HepG2 (cell line): Measurements from ENCODE around the gene GMEB2. TPM values are rescaled to one million over a fixed set of nuclear protein-coding genes. Genes with fewer than 3 reads are reported as not detected.

Experiments
- GABPA ChIP-seq, 2 experiments: IDR thresholded peaks; 2 replicates each; pipeline ENCODE4 v1.6.1; 2011 to 2016; ENCODE audit warnings: low read depth in 2 of 2, low read length in 1 of 2, missing biosample characterization in 1 of 2, missing genetic modification characterization in 1 of 2
- GFI1 ChIP-seq: sonication (generic); formaldehyde crosslinking; IDR thresholded peaks from 2 replicates; pipeline ENCODE4 v1.5.0; 2020; ENCODE audit warnings: missing genetic modification reagents, mild to moderate bottlenecking, borderline replicate concordance
- GTF3A ChIP-seq: sonication (generic); formaldehyde crosslinking; conservative IDR thresholded peaks from 2 replicates; pipeline ENCODE4 v1.4.0; 2020; ENCODE audit warnings: mild to moderate bottlenecking, missing genetic modification reagents
- GZF1 ChIP-seq: sonication (generic); formaldehyde crosslinking; IDR thresholded peaks from 2 replicates; pipeline ENCODE4 v1.5.1; 2020; ENCODE audit warnings: mild to moderate bottlenecking, missing genetic modification reagents
- RBAK ChIP-seq: sonication (generic); formaldehyde crosslinking; IDR thresholded peaks from 2 replicates; pipeline ENCODE4 v1.5.1; 2020; ENCODE audit warnings: mild to moderate bottlenecking, missing genetic modification reagents
- RXRA ChIP-seq: sonication (generic); formaldehyde crosslinking; IDR thresholded peaks from 2 replicates; pipeline ENCODE4 v1.5.1; 2020; ENCODE audit warnings: missing genetic modification reagents
- RXRB ChIP-seq: IDR thresholded peaks from 2 replicates; pipeline ENCODE4 v1.6.1; 2016; ENCODE audit warnings: borderline replicate concordance, missing genetic modification reagents, missing compliant biosample characterization
- TP53 ChIP-seq: sonication (generic); formaldehyde crosslinking; conservative IDR thresholded peaks from 2 replicates; pipeline ENCODE4 v1.4.0; 2020; ENCODE audit warnings: missing genetic modification reagents
- ZNF225 ChIP-seq: sonication (generic); formaldehyde crosslinking; IDR thresholded peaks from 2 replicates; pipeline ENCODE4 v1.4.0; 2020; ENCODE audit warnings: mild to moderate bottlenecking, missing genetic modification reagents
- ZNF850 ChIP-seq: sonication (generic); formaldehyde crosslinking; conservative IDR thresholded peaks from 2 replicates; pipeline ENCODE4 v1.9.0; 2021; ENCODE audit warnings: mild to moderate bottlenecking, missing genetic modification reagents
- ZSCAN31 ChIP-seq: sonication (generic); formaldehyde crosslinking; IDR thresholded peaks from 2 replicates; pipeline ENCODE4 v1.5.0; 2020; ENCODE audit warnings: low read depth, mild to moderate bottlenecking, missing genetic modification reagents
- polyA plus RNA-seq, 8 experiments: library from polyadenylated mRNA; depleted of rRNA in 3 of 8; stranded (reverse) in 7 of 8; unstranded in 1 of 8; fragments of >200 nt; fragmentation: Illumina TruSeq in 4 of 8; extraction: Trizol in 4 of 8; gene quantifications; 2 replicates each; pipeline versions ENCODE4 v1.2.1 to v1.2.3, GENCODE V29; 2011 to 2016; ENCODE audit warnings: low read depth in 4 of 8, missing spikeins in 1 of 8, mixed read lengths in 1 of 8; ENCODE audit not compliant: insufficient read depth in 1 of 8
- total RNA-seq, 5 experiments: library from RNA; depleted of rRNA; stranded (reverse); fragments of >200 nt; fragmentation: Illumina TruSeq; extraction: Trizol; gene quantifications; 2 replicates each; pipeline ENCODE4 v1.2.3, GENCODE V29; 2016; ENCODE audit warnings: low read depth in 1 of 5
- TF ChIP-seq, protein P1 (sequence below): sonication (generic); formaldehyde crosslinking; IDR thresholded peaks from 2 replicates; pipeline ENCODE4 v1.9.0; 2021; ENCODE audit warnings: mild to moderate bottlenecking, missing genetic modification reagents
- TF ChIP-seq, protein P2 (sequence below): IDR thresholded peaks from 2 replicates; pipeline ENCODE4 v1.6.1; 2016
- TF ChIP-seq, protein P3 (sequence below): sonication (generic); formaldehyde crosslinking; IDR thresholded peaks from 2 replicates; pipeline ENCODE4 v1.8.0; 2022; ENCODE audit warnings: mild to moderate bottlenecking, missing genetic modification reagents, moderate library complexity
- TF ChIP-seq, protein P4 (sequence below): sonication (generic); formaldehyde crosslinking; IDR thresholded peaks from 2 replicates; pipeline ENCODE4 v1.4.0; 2020; ENCODE audit warnings: mild to moderate bottlenecking, low read depth, missing genetic modification reagents
- TF ChIP-seq, protein P5 (sequence below): sonication (generic); formaldehyde crosslinking; IDR thresholded peaks from 2 replicates; pipeline ENCODE4 v1.4.0; 2020; ENCODE audit warnings: mild to moderate bottlenecking, missing genetic modification reagents
- TF ChIP-seq, protein P6 (sequence below): sonication (generic); formaldehyde crosslinking; IDR thresholded peaks from 2 replicates; pipeline ENCODE4 v1.5.1; 2020; ENCODE audit warnings: mild to moderate bottlenecking, moderate library complexity, missing genetic modification reagents

Gene GMEB2
- total and polyA plus RNA-seq, 2 of the 13 experiments (the other 11 are each of a cell fraction or from before 2014, with no cell fraction given) = 10.6 to 12.4 TPM

DNA sequence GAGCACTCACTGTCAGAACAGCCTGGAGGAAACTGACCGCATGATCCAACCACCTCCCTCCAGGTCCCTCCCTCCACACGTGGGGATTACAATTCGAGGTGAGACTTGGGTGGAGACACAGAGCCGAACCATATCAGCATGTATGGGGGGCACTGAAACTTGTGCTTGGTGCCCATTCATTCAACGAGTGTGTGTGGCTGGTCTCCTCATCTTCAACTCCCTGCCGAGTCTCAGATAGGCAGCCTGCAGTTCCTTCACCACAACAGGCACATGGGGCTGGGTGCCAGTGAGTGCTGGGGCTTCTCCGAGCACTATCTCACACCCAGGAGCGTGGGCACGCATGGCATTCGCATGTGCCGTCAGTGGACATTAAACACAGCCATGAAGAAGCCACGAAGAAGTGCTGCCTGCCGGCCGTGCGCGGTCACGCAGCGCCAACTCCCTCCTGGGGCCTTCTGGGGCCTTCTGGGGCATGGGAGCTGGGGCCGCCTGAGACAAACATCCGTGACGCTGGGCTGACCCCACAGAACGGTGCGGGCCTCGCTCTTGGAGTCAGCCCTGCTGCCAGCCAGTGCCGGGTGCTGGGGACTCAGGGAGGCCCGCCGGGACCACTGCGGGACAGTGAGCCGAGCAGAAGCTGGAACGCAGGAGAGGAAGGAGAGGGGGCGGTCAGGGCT, 30.5 kb upstream of the GMEB2 start (continued):
- TF ChIP-seq, protein P1, sequence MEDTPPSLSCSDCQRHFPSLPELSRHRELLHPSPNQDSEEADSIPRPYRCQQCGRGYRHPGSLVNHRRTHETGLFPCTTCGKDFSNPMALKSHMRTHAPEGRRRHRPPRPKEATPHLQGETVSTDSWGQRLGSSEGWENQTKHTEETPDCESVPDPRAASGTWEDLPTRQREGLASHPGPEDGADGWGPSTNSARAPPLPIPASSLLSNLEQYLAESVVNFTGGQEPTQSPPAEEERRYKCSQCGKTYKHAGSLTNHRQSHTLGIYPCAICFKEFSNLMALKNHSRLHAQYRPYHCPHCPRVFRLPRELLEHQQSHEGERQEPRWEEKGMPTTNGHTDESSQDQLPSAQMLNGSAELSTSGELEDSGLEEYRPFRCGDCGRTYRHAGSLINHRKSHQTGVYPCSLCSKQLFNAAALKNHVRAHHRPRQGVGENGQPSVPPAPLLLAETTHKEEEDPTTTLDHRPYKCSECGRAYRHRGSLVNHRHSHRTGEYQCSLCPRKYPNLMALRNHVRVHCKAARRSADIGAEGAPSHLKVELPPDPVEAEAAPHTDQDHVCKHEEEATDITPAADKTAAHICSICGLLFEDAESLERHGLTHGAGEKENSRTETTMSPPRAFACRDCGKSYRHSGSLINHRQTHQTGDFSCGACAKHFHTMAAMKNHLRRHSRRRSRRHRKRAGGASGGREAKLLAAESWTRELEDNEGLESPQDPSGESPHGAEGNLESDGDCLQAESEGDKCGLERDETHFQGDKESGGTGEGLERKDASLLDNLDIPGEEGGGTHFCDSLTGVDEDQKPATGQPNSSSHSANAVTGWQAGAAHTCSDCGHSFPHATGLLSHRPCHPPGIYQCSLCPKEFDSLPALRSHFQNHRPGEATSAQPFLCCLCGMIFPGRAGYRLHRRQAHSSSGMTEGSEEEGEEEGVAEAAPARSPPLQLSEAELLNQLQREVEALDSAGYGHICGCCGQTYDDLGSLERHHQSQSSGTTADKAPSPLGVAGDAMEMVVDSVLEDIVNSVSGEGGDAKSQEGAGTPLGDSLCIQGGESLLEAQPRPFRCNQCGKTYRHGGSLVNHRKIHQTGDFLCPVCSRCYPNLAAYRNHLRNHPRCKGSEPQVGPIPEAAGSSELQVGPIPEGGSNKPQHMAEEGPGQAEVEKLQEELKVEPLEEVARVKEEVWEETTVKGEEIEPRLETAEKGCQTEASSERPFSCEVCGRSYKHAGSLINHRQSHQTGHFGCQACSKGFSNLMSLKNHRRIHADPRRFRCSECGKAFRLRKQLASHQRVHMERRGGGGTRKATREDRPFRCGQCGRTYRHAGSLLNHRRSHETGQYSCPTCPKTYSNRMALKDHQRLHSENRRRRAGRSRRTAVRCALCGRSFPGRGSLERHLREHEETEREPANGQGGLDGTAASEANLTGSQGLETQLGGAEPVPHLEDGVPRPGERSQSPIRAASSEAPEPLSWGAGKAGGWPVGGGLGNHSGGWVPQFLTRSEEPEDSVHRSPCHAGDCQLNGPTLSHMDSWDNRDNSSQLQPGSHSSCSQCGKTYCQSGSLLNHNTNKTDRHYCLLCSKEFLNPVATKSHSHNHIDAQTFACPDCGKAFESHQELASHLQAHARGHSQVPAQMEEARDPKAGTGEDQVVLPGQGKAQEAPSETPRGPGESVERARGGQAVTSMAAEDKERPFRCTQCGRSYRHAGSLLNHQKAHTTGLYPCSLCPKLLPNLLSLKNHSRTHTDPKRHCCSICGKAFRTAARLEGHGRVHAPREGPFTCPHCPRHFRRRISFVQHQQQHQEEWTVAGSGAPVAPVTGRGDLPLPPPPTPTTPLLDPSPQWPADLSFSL (CRISPR knock-in tag) = no peak; the same call in 1 of the 2 replicates
- TF ChIP-seq, protein P2, sequence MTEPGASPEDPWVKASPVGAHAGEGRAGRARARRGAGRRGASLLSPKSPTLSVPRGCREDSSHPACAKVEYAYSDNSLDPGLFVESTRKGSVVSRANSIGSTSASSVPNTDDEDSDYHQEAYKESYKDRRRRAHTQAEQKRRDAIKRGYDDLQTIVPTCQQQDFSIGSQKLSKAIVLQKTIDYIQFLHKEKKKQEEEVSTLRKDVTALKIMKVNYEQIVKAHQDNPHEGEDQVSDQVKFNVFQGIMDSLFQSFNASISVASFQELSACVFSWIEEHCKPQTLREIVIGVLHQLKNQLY (CRISPR knock-in tag) = no peak
- TF ChIP-seq, protein P3, sequence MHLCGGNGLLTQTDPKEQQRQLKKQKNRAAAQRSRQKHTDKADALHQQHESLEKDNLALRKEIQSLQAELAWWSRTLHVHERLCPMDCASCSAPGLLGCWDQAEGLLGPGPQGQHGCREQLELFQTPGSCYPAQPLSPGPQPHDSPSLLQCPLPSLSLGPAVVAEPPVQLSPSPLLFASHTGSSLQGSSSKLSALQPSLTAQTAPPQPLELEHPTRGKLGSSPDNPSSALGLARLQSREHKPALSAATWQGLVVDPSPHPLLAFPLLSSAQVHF (CRISPR knock-in tag) = 0 out of 2 replicates have a peak, but pooled peaks have one; percentile 75
- TF ChIP-seq ZNF850 (CRISPR knock-in tag) (no peak), ZNF225 (CRISPR knock-in tag) (peak; percentile 43), GTF3A (CRISPR knock-in tag) (no peak), RXRA (CRISPR knock-in tag) (0 out of 2 replicates have a peak, but pooled peaks have one; percentile 35), GZF1 (CRISPR knock-in tag) (no peak), GFI1 (no peak), RBAK (CRISPR knock-in tag) (no peak), ZSCAN31 (CRISPR knock-in tag) (no peak), RXRB (CRISPR knock-in tag) (no peak), GABPA (IDR thresholded peaks at IDR 0.05; ENCODE audit: low read depth, low read length) (no peak), GABPA (CRISPR knock-in tag; IDR thresholded peaks at IDR 0.05; ENCODE audit: low read depth) (no peak), TP53 (CRISPR knock-in tag) (no peak)
- TF ChIP-seq, protein P4, sequence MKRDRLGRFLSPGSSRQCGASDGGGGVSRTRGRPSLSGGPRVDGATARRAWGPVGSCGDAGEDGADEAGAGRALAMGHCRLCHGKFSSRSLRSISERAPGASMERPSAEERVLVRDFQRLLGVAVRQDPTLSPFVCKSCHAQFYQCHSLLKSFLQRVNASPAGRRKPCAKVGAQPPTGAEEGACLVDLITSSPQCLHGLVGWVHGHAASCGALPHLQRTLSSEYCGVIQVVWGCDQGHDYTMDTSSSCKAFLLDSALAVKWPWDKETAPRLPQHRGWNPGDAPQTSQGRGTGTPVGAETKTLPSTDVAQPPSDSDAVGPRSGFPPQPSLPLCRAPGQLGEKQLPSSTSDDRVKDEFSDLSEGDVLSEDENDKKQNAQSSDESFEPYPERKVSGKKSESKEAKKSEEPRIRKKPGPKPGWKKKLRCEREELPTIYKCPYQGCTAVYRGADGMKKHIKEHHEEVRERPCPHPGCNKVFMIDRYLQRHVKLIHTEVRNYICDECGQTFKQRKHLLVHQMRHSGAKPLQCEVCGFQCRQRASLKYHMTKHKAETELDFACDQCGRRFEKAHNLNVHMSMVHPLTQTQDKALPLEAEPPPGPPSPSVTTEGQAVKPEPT (CRISPR knock-in tag) = 0 out of 2 replicates have a peak, but pooled peaks have one; percentile 24
- TF ChIP-seq, protein P5, sequence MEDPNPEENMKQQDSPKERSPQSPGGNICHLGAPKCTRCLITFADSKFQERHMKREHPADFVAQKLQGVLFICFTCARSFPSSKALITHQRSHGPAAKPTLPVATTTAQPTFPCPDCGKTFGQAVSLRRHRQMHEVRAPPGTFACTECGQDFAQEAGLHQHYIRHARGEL (CRISPR knock-in tag) = no peak
- TF ChIP-seq, protein P6, sequence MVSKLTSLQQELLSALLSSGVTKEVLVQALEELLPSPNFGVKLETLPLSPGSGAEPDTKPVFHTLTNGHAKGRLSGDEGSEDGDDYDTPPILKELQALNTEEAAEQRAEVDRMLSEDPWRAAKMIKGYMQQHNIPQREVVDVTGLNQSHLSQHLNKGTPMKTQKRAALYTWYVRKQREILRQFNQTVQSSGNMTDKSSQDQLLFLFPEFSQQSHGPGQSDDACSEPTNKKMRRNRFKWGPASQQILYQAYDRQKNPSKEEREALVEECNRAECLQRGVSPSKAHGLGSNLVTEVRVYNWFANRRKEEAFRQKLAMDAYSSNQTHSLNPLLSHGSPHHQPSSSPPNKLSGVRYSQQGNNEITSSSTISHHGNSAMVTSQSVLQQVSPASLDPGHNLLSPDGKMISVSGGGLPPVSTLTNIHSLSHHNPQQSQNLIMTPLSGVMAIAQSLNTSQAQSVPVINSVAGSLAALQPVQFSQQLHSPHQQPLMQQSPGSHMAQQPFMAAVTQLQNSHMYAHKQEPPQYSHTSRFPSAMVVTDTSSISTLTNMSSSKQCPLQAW (CRISPR knock-in tag) = no peak
